ENCODE measurements around the gene MYRFL.

MYRFL gene

GRCh38 chr12:69936214-69936731 lies 111.2 kb downstream of the MYRFL start:
- H3K9ac ChIP-seq (ENCODE audit: low read depth in 1 of 2, low read length in 2 of 2), result no peak overlapping the region
- no peaks in the 10 kb centered on the region for H3K9me3 ChIP-seq (ENCODE audit: control insufficient read depth in 1 of 2, low read length in 2 of 2)
- H3K27me3 ChIP-seq (ENCODE audit: control insufficient read depth in 1 of 2, insufficient read depth in 2 of 2, low read length in 2 of 2), result no peaks in the 10 kb centered on the region
- peaks cover 7 to 20% of the 10 kb centered on the region in 2 donors for H3K36me3 ChIP-seq (ENCODE audit: control insufficient read depth in 1 of 2, insufficient read depth in 2 of 2, low read length in 2 of 2)
- H3K4me3 ChIP-seq (ENCODE audit: low read depth in 1 of 2, low read length in 2 of 2), result no peak overlapping the region
- H3K27ac ChIP-seq (ENCODE audit: low read depth, low read length), result no peak overlapping the region
- no peaks in the 10 kb centered on the region for H3K4me1 ChIP-seq (ENCODE audit: control insufficient read depth in 1 of 2, insufficient read depth in 2 of 2, low read length in 2 of 2)

- H3K4me3 ChIP-seq (ENCODE audit: low read depth in 1 of 2, low read length in 2 of 2), result no peak overlapping the region
- no peak overlapping the region for H3K9ac ChIP-seq (ENCODE audit: low read depth in 1 of 2, low read length in 2 of 2)
- no peaks in the 10 kb centered on the region for H3K4me1 ChIP-seq (ENCODE audit: control insufficient read depth in 1 of 2, insufficient read depth in 2 of 2, low read length in 2 of 2)
- H3K36me3 ChIP-seq (ENCODE audit: control insufficient read depth in 1 of 2, insufficient read depth in 2 of 2, low read length in 2 of 2), result peaks cover 7 to 20% of the 10 kb centered on the region in 2 donors
- no peaks in the 10 kb centered on the region for H3K27me3 ChIP-seq (ENCODE audit: control insufficient read depth in 1 of 2, insufficient read depth in 2 of 2, low read length in 2 of 2)
- H3K9me3 ChIP-seq (ENCODE audit: control insufficient read depth in 1 of 2, low read length in 2 of 2), result no peaks in the 10 kb centered on the region
- no peak overlapping the region for H3K27ac ChIP-seq (ENCODE audit: low read depth, low read length)
Observed at GRCh38 chr12:69936766-69937165, 111.7 kb downstream of the MYRFL start.

DNA sequence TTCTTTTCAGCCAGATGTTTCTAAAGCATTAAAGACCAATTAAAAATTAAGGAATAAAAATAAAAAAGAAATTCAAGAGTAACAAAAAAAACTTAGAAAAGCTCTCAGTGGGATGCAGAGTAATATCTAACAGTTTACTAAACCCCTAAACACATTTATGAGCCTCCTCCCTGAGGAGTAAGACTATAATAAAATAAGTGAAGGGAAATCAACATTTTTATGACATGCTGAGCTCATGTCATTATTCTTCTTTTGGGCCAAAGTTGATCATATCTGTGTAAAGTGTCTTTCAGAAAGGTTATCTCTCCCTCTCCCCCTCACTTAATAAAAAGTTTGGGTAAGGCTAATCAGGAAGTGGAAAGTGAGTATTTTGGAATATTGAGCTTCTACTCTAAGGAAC lies 122.1 kb downstream of the MYRFL start:
- peaks cover 0 to 9% of the 10 kb centered on the region in 2 donors for H3K36me3 ChIP-seq (ENCODE audit: control insufficient read depth in 1 of 2, insufficient read depth in 2 of 2, low read length in 2 of 2)
- H3K4me3 ChIP-seq (ENCODE audit: low read depth in 1 of 2, low read length in 2 of 2), result no peak overlapping the region
- no peaks in the 10 kb centered on the region for H3K4me1 ChIP-seq (ENCODE audit: control insufficient read depth in 1 of 2, insufficient read depth in 2 of 2, low read length in 2 of 2)
- H3K27ac ChIP-seq (ENCODE audit: low read depth, low read length), result no peak overlapping the region
- no peak overlapping the region for H3K9ac ChIP-seq (ENCODE audit: low read depth in 1 of 2, low read length in 2 of 2)
- H3K27me3 ChIP-seq (ENCODE audit: control insufficient read depth in 1 of 2, insufficient read depth in 2 of 2, low read length in 2 of 2), result no peaks in the 10 kb centered on the region
- H3K9me3 ChIP-seq (ENCODE audit: control insufficient read depth in 1 of 2, low read length in 2 of 2), result no peaks in the 10 kb centered on the region

DNA sequence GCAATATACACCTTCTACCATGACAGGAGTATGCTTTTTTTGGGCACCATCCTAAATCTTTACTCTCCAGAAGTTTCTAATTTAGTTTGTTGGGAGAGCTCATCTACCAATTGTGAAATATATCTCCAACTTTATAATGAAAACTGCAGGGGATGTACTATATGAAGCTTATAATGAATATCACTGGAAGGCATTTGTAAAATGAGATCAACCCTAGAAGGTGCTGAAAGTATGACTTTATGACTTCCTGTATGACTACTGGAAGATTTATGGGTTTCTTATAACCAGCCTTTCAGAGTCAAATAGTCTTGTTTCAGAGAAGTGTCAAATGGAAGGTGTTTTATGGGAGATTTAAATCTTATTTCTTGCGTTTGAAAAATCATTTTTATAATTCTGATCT lies 122.9 kb downstream of the MYRFL start:
- H3K9me3 ChIP-seq (ENCODE audit: control insufficient read depth in 1 of 2, low read length in 2 of 2), result no peaks in the 10 kb centered on the region
- H3K4me3 ChIP-seq (ENCODE audit: low read depth in 1 of 2, low read length in 2 of 2), result no peak overlapping the region
- H3K27me3 ChIP-seq (ENCODE audit: control insufficient read depth in 1 of 2, insufficient read depth in 2 of 2, low read length in 2 of 2), result no peaks in the 10 kb centered on the region
- H3K9ac ChIP-seq (ENCODE audit: low read depth in 1 of 2, low read length in 2 of 2), result no peak overlapping the region
- no peak overlapping the region for H3K27ac ChIP-seq (ENCODE audit: low read depth, low read length)
- peaks cover 0 to 9% of the 10 kb centered on the region in 2 donors for H3K36me3 ChIP-seq (ENCODE audit: control insufficient read depth in 1 of 2, insufficient read depth in 2 of 2, low read length in 2 of 2)
- no peaks in the 10 kb centered on the region for H3K4me1 ChIP-seq (ENCODE audit: control insufficient read depth in 1 of 2, insufficient read depth in 2 of 2, low read length in 2 of 2)

DNA sequence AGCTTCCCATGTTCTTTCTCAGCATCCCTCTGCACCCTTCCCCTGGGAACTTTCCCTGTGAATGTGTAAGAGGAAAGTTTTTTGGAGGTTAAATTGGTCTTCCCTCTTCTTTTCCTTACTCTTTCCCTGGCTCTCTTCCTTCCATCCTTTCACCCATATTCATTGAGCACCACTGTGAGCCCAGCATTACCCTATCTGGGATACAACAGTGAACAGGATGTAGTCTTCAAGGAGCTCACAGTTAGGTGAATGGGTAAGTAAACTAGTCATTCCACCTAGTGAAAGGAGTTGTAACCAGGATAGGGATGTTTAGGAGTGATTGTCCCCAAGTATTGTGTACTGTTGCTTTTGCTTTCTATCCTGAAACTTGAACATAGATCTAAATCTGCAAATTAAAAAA lies 123.8 kb downstream of the MYRFL start:
- H3K9me3 ChIP-seq (ENCODE audit: control insufficient read depth in 1 of 2, low read length in 2 of 2), result no peaks in the 10 kb centered on the region
- H3K4me3 ChIP-seq (ENCODE audit: low read depth in 1 of 2, low read length in 2 of 2), result no peak overlapping the region
- H3K36me3 ChIP-seq (ENCODE audit: control insufficient read depth in 1 of 2, insufficient read depth in 2 of 2, low read length in 2 of 2), result peaks cover 0 to 16% of the 10 kb centered on the region in 2 donors
- H3K9ac ChIP-seq (ENCODE audit: low read depth in 1 of 2, low read length in 2 of 2), result no peak overlapping the region
- no peak overlapping the region for H3K27ac ChIP-seq (ENCODE audit: low read depth, low read length)
- no peaks in the 10 kb centered on the region for H3K4me1 ChIP-seq (ENCODE audit: control insufficient read depth in 1 of 2, insufficient read depth in 2 of 2, low read length in 2 of 2)
- H3K27me3 ChIP-seq (ENCODE audit: control insufficient read depth in 1 of 2, insufficient read depth in 2 of 2, low read length in 2 of 2), result no peaks in the 10 kb centered on the region

GRCh38 chr12:69949311-69950002 lies 124.4 kb downstream of the MYRFL start:
- Histone ChIP-seq H3K27ac (ENCODE audit: low read depth, low read length) (no peak overlapping the region), H3K4me1 (ENCODE audit: control insufficient read depth in 1 of 2, insufficient read depth in 2 of 2, low read length in 2 of 2) (no peaks in the 10 kb centered on the region), H3K36me3 (ENCODE audit: control insufficient read depth in 1 of 2, insufficient read depth in 2 of 2, low read length in 2 of 2) (peaks cover 0 to 16% of the 10 kb centered on the region in 2 donors), H3K9me3 (ENCODE audit: control insufficient read depth in 1 of 2, low read length in 2 of 2) (no peaks in the 10 kb centered on the region), H3K27me3 (ENCODE audit: control insufficient read depth in 1 of 2, insufficient read depth in 2 of 2, low read length in 2 of 2) (no peaks in the 10 kb centered on the region), H3K4me3 (ENCODE audit: low read depth in 1 of 2, low read length in 2 of 2) (no peak overlapping the region), H3K9ac (ENCODE audit: low read depth in 1 of 2, low read length in 2 of 2) (no peak overlapping the region)

DNA sequence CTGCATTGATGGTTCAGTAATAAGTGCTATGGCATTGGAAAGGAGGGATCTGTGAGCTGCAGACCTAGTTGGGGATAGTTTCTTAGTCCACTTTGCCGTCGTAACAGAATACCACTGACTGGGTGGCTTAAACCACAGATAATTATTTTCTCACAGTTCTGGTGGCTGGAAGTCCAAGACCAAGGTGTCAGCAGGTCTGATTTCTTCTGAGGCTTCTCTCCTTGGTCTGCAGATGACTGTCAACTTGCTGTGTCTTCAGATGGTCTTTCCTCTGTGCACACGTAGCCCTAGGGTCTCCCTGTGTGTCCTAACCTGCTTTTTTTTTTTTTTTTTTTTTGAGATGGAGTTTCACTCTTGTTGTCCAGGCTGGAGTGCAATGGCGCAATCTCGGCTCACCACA lies 126.1 kb downstream of the MYRFL start:
- Histone ChIP-seq H3K9ac (ENCODE audit: low read depth in 1 of 2, low read length in 2 of 2) (no peak overlapping the region), H3K27ac (ENCODE audit: low read depth, low read length) (no peak overlapping the region), H3K36me3 (ENCODE audit: control insufficient read depth in 1 of 2, insufficient read depth in 2 of 2, low read length in 2 of 2) (peaks cover 0 to 16% of the 10 kb centered on the region in 2 donors), H3K4me1 (ENCODE audit: control insufficient read depth in 1 of 2, insufficient read depth in 2 of 2, low read length in 2 of 2) (no peaks in the 10 kb centered on the region), H3K9me3 (ENCODE audit: control insufficient read depth in 1 of 2, low read length in 2 of 2) (no peaks in the 10 kb centered on the region), H3K4me3 (ENCODE audit: low read depth in 1 of 2, low read length in 2 of 2) (no peak overlapping the region), H3K27me3 (ENCODE audit: control insufficient read depth in 1 of 2, insufficient read depth in 2 of 2, low read length in 2 of 2) (no peaks in the 10 kb centered on the region)

DNA sequence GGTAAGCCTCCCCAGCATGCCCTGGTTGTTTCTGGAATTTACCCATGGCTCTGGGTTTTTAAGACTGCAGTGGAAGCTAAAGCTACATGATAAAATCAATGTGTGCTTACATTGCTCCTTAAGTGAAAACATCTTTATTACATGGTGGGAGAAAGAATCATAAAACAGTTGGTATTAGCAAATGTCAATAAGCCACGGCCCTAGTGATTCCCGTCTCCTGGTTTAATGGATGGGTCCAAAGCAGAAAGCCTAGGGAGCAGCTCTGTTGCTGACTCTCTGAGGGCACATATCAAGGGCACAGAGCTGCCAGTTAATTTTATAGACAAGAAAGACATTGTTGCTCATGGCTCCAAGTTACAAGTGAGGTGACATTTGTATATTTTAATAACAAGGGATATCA lies 127.9 kb downstream of the MYRFL start:
- H3K36me3 ChIP-seq (ENCODE audit: control insufficient read depth in 1 of 2, insufficient read depth in 2 of 2, low read length in 2 of 2), result peaks cover 0 to 26% of the 10 kb centered on the region in 2 donors
- H3K9me3 ChIP-seq (ENCODE audit: control insufficient read depth in 1 of 2, low read length in 2 of 2), result no peaks in the 10 kb centered on the region
- no peak overlapping the region for H3K9ac ChIP-seq (ENCODE audit: low read depth in 1 of 2, low read length in 2 of 2)
- no peaks in the 10 kb centered on the region for H3K27me3 ChIP-seq (ENCODE audit: control insufficient read depth in 1 of 2, insufficient read depth in 2 of 2, low read length in 2 of 2)
- H3K4me1 ChIP-seq (ENCODE audit: control insufficient read depth in 1 of 2, insufficient read depth in 2 of 2, low read length in 2 of 2), result no peaks in the 10 kb centered on the region
- H3K4me3 ChIP-seq (ENCODE audit: low read depth in 1 of 2, low read length in 2 of 2), result no peak overlapping the region
- H3K27ac ChIP-seq (ENCODE audit: low read depth, low read length), result no peak overlapping the region

DNA sequence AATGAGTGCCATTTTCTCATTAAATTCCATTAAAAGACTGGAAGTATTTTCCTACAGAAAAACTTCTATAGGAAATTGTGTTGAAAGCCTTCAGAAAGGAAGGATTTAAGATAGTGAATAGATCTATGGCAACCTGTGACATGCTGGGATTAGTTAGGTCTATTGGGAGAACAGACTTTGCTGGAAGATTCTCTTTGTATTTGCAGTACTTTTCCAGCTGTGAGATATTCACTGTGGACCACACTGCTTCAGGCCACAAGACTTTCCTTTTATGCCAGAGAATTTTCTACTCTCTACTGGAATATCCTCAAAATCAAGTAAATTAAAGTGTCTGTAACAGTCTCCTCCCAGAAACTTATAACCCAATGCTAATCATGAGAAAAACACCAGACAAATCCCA lies 136.2 kb downstream of the MYRFL start:
- H3K9ac ChIP-seq (ENCODE audit: low read depth in 1 of 2, low read length in 2 of 2), result no peak overlapping the region

DNA sequence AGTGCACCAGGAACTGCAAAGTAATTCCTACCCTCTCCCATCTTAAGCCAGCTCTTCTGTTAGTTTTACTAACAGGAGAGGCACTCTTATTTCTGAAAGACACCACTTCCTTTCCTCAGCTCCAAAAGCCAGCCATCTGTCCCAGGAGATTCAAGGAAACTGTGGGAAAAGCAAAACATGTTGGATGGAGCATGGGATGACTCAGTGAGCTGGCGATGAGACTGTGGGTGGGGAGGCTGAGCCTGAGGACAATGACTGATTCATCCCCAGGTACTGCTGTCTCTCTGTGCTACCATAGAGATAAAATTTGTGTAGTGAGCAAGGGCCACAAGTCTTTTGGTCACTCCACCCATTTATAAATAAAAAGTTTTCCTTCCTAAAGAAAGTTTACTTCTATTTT lies 141.4 kb downstream of the MYRFL start:
- Histone ChIP-seq H3K4me1 (ENCODE audit: control insufficient read depth in 1 of 2, insufficient read depth in 2 of 2, low read length in 2 of 2) (no peaks in the 10 kb centered on the region), H3K9me3 (ENCODE audit: control insufficient read depth in 1 of 2, low read length in 2 of 2) (no peaks in the 10 kb centered on the region), H3K4me3 (ENCODE audit: low read depth in 1 of 2, low read length in 2 of 2) (no peak overlapping the region), H3K27ac (ENCODE audit: low read depth, low read length) (no peak overlapping the region), H3K36me3 (ENCODE audit: control insufficient read depth in 1 of 2, insufficient read depth in 2 of 2, low read length in 2 of 2) (no peaks in the 10 kb centered on the region), H3K27me3 (ENCODE audit: control insufficient read depth in 1 of 2, insufficient read depth in 2 of 2, low read length in 2 of 2) (no peaks in the 10 kb centered on the region), H3K9ac (ENCODE audit: low read depth in 1 of 2, low read length in 2 of 2) (no peak overlapping the region)

More for the DNA sequence above, 136.2 kb downstream of the MYRFL start:
- Histone ChIP-seq H3K4me3 (ENCODE audit: low read depth in 1 of 2, low read length in 2 of 2) (no peak overlapping the region), H3K27ac (ENCODE audit: low read depth, low read length) (no peak overlapping the region), H3K4me1 (ENCODE audit: control insufficient read depth in 1 of 2, insufficient read depth in 2 of 2, low read length in 2 of 2) (no peaks in the 10 kb centered on the region), H3K36me3 (ENCODE audit: control insufficient read depth in 1 of 2, insufficient read depth in 2 of 2, low read length in 2 of 2) (peaks cover 0 to 23% of the 10 kb centered on the region in 2 donors), H3K9me3 (ENCODE audit: control insufficient read depth in 1 of 2, low read length in 2 of 2) (no peaks in the 10 kb centered on the region), H3K27me3 (ENCODE audit: control insufficient read depth in 1 of 2, insufficient read depth in 2 of 2, low read length in 2 of 2) (no peaks in the 10 kb centered on the region)

Measured in duodenal mucosa (tissue), 2 donors.